Measurements from ENCODE around the gene DPYD. TPM values are rescaled to one million over a fixed set of nuclear protein-coding genes. Genes with fewer than 3 reads are reported as not detected.
A peak's percentile ranks its signal among the peaks of the same experiment; 100 is the strongest.

Gene DPYD
- total RNA-seq, 1 experiment from 2014 or later, result 12.8 TPM

- Histone ChIP-seq H3K79me2 (ENCODE audit: low read length) (no peaks in the 10 kb centered on the region), H3K9me3 (ENCODE audit: low read length) (no peaks in the 10 kb centered on the region), H3K36me3 (ENCODE audit: low read depth, low read length) (no peaks in the 10 kb centered on the region), H3K9me2 (replicated peaks; ENCODE audit: low read length) (no peaks in the 10 kb centered on the region), H3K27me3 (ENCODE audit: low read length) (no peaks in the 10 kb centered on the region), H4K20me1 (ENCODE audit: low read length) (no peaks in the 10 kb centered on the region), H3F3A (ENCODE audit: low read length, unreplicated experiment) (no peaks in the 10 kb centered on the region), H3K27ac (ENCODE audit: low read length) (no peak overlapping the region), H3K4me2 (ENCODE audit: low read length) (no peak overlapping the region), H2AFZ (ENCODE audit: low read length) (no peak overlapping the region), H3K9ac (ENCODE audit: low read length) (no peak overlapping the region), H3K4me1 (ENCODE audit: insufficient read depth, low read length) (no peaks in the 10 kb centered on the region), H3K4me3 (ENCODE audit: low read length) (no peak overlapping the region)
- DNase-seq, result no peak
- POLR2A ChIA-PET (ENCODE audit: unreplicated experiment), result interaction anchor here (0.6 kb wide), 1 partner anchor 165 kb away, joined by 3 read pairs; no protein-coding TSS in a partner anchor
- intact Hi-C loops (cut with micrococcal nuclease), result loop anchor here (5.0 to 10.0 kb wide), 3 partner anchors 579 to 857 kb away; no protein-coding TSS in a partner anchor
- TF ChIP-seq EZH2 (IDR thresholded peaks at IDR 0.05; ENCODE audit: low read length, unreplicated experiment) (no peak), CTCF (conservative IDR thresholded peaks at IDR 0.05; ENCODE audit: low read depth, low read length) (no peak), EZH2phosphoT487 (IDR thresholded peaks at IDR 0.05; ENCODE audit: borderline replicate concordance, low read length) (no peak)
- BruUV-seq (replicated peaks), result no TSS peak
- ATAC-seq, result no peak
- CTCF ChIA-PET, result no interaction called here
Measured at GRCh38 chr1:97824200-97824599, 96.6 kb downstream of the DPYD start.

DNA sequence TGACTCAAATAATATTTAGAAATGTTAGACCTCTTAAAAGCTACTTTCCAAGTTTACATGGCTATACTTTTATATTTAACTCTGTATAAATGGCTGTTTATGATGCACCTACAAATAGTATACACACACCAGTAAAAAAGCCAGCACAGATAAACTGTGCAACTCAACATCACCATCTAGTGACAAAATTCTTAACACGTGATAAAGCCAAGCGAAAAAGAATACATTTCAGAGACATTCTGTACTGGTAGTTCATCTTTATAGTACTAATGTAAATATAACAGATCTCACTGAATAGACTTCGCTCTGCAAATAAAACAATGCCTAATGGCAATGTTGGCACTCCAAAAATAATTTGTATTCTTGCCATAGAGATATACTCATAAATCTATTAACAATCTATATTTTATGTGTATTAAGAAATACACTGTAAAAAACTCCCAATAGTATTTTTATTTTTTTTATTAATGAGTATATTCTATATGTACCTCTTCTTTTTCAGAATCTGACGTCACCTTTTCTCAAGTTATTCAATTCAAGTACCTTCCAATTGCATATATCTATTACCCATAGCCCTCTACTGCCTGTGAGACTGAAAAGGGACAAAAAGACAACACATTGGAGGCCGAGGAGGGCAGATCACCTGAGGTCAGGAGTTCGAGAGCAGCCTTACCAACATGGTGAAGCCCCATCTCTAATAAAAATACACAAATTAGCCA is 100.2 kb downstream of the DPYD start:
- Histone ChIP-seq H3K9me2 (replicated peaks; ENCODE audit: low read length) (no peaks in the 10 kb centered on the region), H3K9me3 (ENCODE audit: low read length) (no peaks in the 10 kb centered on the region), H3K27me3 (ENCODE audit: low read length) (no peaks in the 10 kb centered on the region), H3K27ac (ENCODE audit: low read length) (no peak overlapping the region), H2AFZ (ENCODE audit: low read length) (no peak overlapping the region), H3K9ac (ENCODE audit: low read length) (no peak overlapping the region), H3K4me3 (ENCODE audit: low read length) (no peak overlapping the region), H3F3A (ENCODE audit: low read length, unreplicated experiment) (no peaks in the 10 kb centered on the region), H3K79me2 (ENCODE audit: low read length) (no peaks in the 10 kb centered on the region), H4K20me1 (ENCODE audit: low read length) (no peaks in the 10 kb centered on the region), H3K4me1 (ENCODE audit: insufficient read depth, low read length) (no peaks in the 10 kb centered on the region), H3K4me2 (ENCODE audit: low read length) (no peak overlapping the region), H3K36me3 (ENCODE audit: low read depth, low read length) (no peaks in the 10 kb centered on the region)
- intact Hi-C loops (cut with micrococcal nuclease), result loop anchor here (1.0 to 10.0 kb wide), 6 partner anchors 151 to 853 kb away; no protein-coding TSS in a partner anchor
- no TSS peak for BruUV-seq (replicated peaks)
- ChIA-PET CTCF (no interaction called here), POLR2A (ENCODE audit: unreplicated experiment) (no interaction called here)
- TF ChIP-seq CTCF (conservative IDR thresholded peaks at IDR 0.05; ENCODE audit: low read depth, low read length) (peak; percentile 82), EZH2 (IDR thresholded peaks at IDR 0.05; ENCODE audit: low read length, unreplicated experiment) (no peak)
- ATAC-seq (peak; percentile 72), DNase-seq (peak; percentile 76)

GRCh38 chr1:97816927-97817326 is 103.9 kb downstream of the DPYD start:
- no peaks in the 10 kb centered on the region for H3K79me2 ChIP-seq (ENCODE audit: low read length)
- H3K9me3 ChIP-seq (ENCODE audit: low read length), result no peaks in the 10 kb centered on the region
- H3K36me3 ChIP-seq (ENCODE audit: low read depth, low read length), result no peaks in the 10 kb centered on the region
- intact Hi-C loops (cut with micrococcal nuclease), result no loop called here
- POLR2A ChIA-PET (ENCODE audit: unreplicated experiment), result no interaction called here
- no peak overlapping the region for H3K9ac ChIP-seq (ENCODE audit: low read length)
- ATAC-seq (no peak), DNase-seq (no peak)
- BruUV-seq (replicated peaks), result no TSS peak
- H3F3A ChIP-seq (ENCODE audit: low read length, unreplicated experiment), result no peaks in the 10 kb centered on the region
- no peak overlapping the region for H3K4me2 ChIP-seq (ENCODE audit: low read length)
- no peak overlapping the region for H3K27ac ChIP-seq (ENCODE audit: low read length)
- H3K9me2 ChIP-seq (replicated peaks; ENCODE audit: low read length), result no peaks in the 10 kb centered on the region
- CTCF ChIA-PET, result no interaction called here
- no peak overlapping the region for H3K4me3 ChIP-seq (ENCODE audit: low read length)
- no peaks in the 10 kb centered on the region for H3K27me3 ChIP-seq (ENCODE audit: low read length)
- H3K4me1 ChIP-seq (ENCODE audit: insufficient read depth, low read length), result peaks cover 9% of the 10 kb centered on the region
- H4K20me1 ChIP-seq (ENCODE audit: low read length), result no peaks in the 10 kb centered on the region
- no peak overlapping the region for H2AFZ ChIP-seq (ENCODE audit: low read length)
- TF ChIP-seq EZH2phosphoT487 (IDR thresholded peaks at IDR 0.05; ENCODE audit: borderline replicate concordance, low read length), result no peak
- no peak for TF ChIP-seq EZH2 (IDR thresholded peaks at IDR 0.05; ENCODE audit: low read length, unreplicated experiment)
- no peak for TF ChIP-seq CTCF (conservative IDR thresholded peaks at IDR 0.05; ENCODE audit: low read depth, low read length)

Data from PC-3 (cell line).